ENCODE results near the gene EID2.

Gene EID2

GRCh38 chr19:39532233-39533002 lies 7.5 kb downstream of the EID2 start, which contains the start of gene EID2B:
Gene EID2B (minus strand): TSS chr19:39532852. CDS start chr19:39532802, 50 bp downstream.
- Histone ChIP-seq H3K9me2 (replicated peaks; ENCODE audit: control insufficient read depth, low read length) (no peaks in the 10 kb centered on the region), H4K20me1 (ENCODE audit: control insufficient read depth, insufficient read depth, low read depth, low read length) (no peaks in the 10 kb centered on the region), H3K36me3 (ENCODE audit: control insufficient read depth, low read length) (peaks cover 5% of the 10 kb centered on the region; the same call in 1 of the 2 replicates), H3K27ac (ENCODE audit: low read depth, low read length) (peak within 1 kb of the TSS; percentile 24; the same call in 1 of the 2 replicates), H3K27me3 (ENCODE audit: control insufficient read depth, low read length) (no peaks in the 10 kb centered on the region), H3K4me2 (ENCODE audit: low read length) (peak within 1 kb of the TSS; percentile 100), H3K9me3 (ENCODE audit: control insufficient read depth, insufficient read depth, low read length) (no peaks in the 10 kb centered on the region), H3K79me2 (ENCODE audit: control insufficient read depth, low read length) (peaks cover 32% of the 10 kb centered on the region), H3K4me1 (ENCODE audit: control insufficient read depth, low read length) (peaks cover 36% of the 10 kb centered on the region), H3K4me3 (ENCODE audit: low read length) (peak within 1 kb of the TSS; percentile 90), H3F3A (ENCODE audit: control insufficient read depth, insufficient read depth) (peaks cover 2% of the 10 kb centered on the region)
- TF ChIP-seq CTCF (IDR thresholded peaks at IDR 0.05; ENCODE audit: low read depth, low read length, poor library complexity, severe bottlenecking), result peak; percentile 90
- no peak for TF ChIP-seq EZH2phosphoT487 (IDR thresholded peaks at IDR 0.05; ENCODE audit: borderline replicate concordance, low read length)

- H3K36me3 ChIP-seq (ENCODE audit: control insufficient read depth, low read length), result peaks cover 5% of the 10 kb centered on the region; the same call in 1 of the 2 replicates
- H3K79me2 ChIP-seq (ENCODE audit: control insufficient read depth, low read length), result peaks cover 30% of the 10 kb centered on the region
- H4K20me1 ChIP-seq (ENCODE audit: control insufficient read depth, insufficient read depth, low read depth, low read length), result no peaks in the 10 kb centered on the region
- H3K4me3 ChIP-seq (ENCODE audit: low read length), result peak overlapping the region; percentile 90
- H3F3A ChIP-seq (ENCODE audit: control insufficient read depth, insufficient read depth), result peaks cover 2% of the 10 kb centered on the region
- no peak overlapping the region for H3K27ac ChIP-seq (ENCODE audit: low read depth, low read length)
- peak overlapping the region; percentile 100 for H3K4me2 ChIP-seq (ENCODE audit: low read length)
- no peaks in the 10 kb centered on the region for H3K9me2 ChIP-seq (replicated peaks; ENCODE audit: control insufficient read depth, low read length)
- no peaks in the 10 kb centered on the region for H3K9me3 ChIP-seq (ENCODE audit: control insufficient read depth, insufficient read depth, low read length)
- H3K4me1 ChIP-seq (ENCODE audit: control insufficient read depth, low read length), result peaks cover 36% of the 10 kb centered on the region
- no peaks in the 10 kb centered on the region for H3K27me3 ChIP-seq (ENCODE audit: control insufficient read depth, low read length)
- no peak for TF ChIP-seq EZH2phosphoT487 (IDR thresholded peaks at IDR 0.05; ENCODE audit: borderline replicate concordance, low read length)
These were observed 8.1 kb downstream of the EID2 start for GRCh38 chr19:39531834-39532232.

GRCh38 chr19:39525205-39525604 lies 14.8 kb downstream of the EID2 start:
- H3K36me3 ChIP-seq (ENCODE audit: control insufficient read depth, low read length), result no peaks in the 10 kb centered on the region; the same call in 1 of the 2 replicates
- peaks cover 8% of the 10 kb centered on the region for H3K79me2 ChIP-seq (ENCODE audit: control insufficient read depth, low read length)
- H3K4me3 ChIP-seq (ENCODE audit: low read length), result no peak overlapping the region
- H3K27ac ChIP-seq (ENCODE audit: low read depth, low read length), result no peak overlapping the region
- no peaks in the 10 kb centered on the region for H3K4me1 ChIP-seq (ENCODE audit: control insufficient read depth, low read length)
- H3K9me3 ChIP-seq (ENCODE audit: control insufficient read depth, insufficient read depth, low read length), result no peaks in the 10 kb centered on the region
- H3K9me2 ChIP-seq (replicated peaks; ENCODE audit: control insufficient read depth, low read length), result no peaks in the 10 kb centered on the region
- no peaks in the 10 kb centered on the region; the same call in 1 of the 2 replicates for H3F3A ChIP-seq (ENCODE audit: control insufficient read depth, insufficient read depth)
- H4K20me1 ChIP-seq (ENCODE audit: control insufficient read depth, insufficient read depth, low read depth, low read length), result no peaks in the 10 kb centered on the region
- H3K4me2 ChIP-seq (ENCODE audit: low read length), result no peak overlapping the region
- no peaks in the 10 kb centered on the region for H3K27me3 ChIP-seq (ENCODE audit: control insufficient read depth, low read length)
- no peak for TF ChIP-seq EZH2phosphoT487 (IDR thresholded peaks at IDR 0.05; ENCODE audit: borderline replicate concordance, low read length)

GRCh38 chr19:39524495-39524894 lies 15.5 kb downstream of the EID2 start:
- Histone ChIP-seq H3K79me2 (ENCODE audit: control insufficient read depth, low read length) (peaks cover 3% of the 10 kb centered on the region), H3K9me3 (ENCODE audit: control insufficient read depth, insufficient read depth, low read length) (no peaks in the 10 kb centered on the region), H3K36me3 (ENCODE audit: control insufficient read depth, low read length) (no peaks in the 10 kb centered on the region; the same call in 1 of the 2 replicates), H3K27me3 (ENCODE audit: control insufficient read depth, low read length) (no peaks in the 10 kb centered on the region), H3K9me2 (replicated peaks; ENCODE audit: control insufficient read depth, low read length) (no peaks in the 10 kb centered on the region), H3F3A (ENCODE audit: control insufficient read depth, insufficient read depth) (no peaks in the 10 kb centered on the region; the same call in 1 of the 2 replicates), H3K4me3 (ENCODE audit: low read length) (no peak overlapping the region), H3K4me2 (ENCODE audit: low read length) (no peak overlapping the region), H3K27ac (ENCODE audit: low read depth, low read length) (no peak overlapping the region), H3K4me1 (ENCODE audit: control insufficient read depth, low read length) (peaks cover 7% of the 10 kb centered on the region), H4K20me1 (ENCODE audit: control insufficient read depth, insufficient read depth, low read depth, low read length) (no peaks in the 10 kb centered on the region)
- TF ChIP-seq EZH2phosphoT487 (IDR thresholded peaks at IDR 0.05; ENCODE audit: borderline replicate concordance, low read length) (no peak), CTCF (IDR thresholded peaks at IDR 0.05; ENCODE audit: low read depth, low read length, poor library complexity, severe bottlenecking) (no peak)
